NCI-H1436 treated with DMSO at 0.1 percent for 48 hours (cell line): ENCODE results near the gene ARHGEF26.

Source experiments
- DNase-seq: peaks from one replicate; lab custom pipeline; 2025; lab: John Stamatoyannopoulos, UW

ARHGEF26 gene

GRCh38 chr3:154152741-154153140 lies 31.6 kb downstream of the ARHGEF26 start:
- no peak for DNase-seq

- no peak for DNase-seq
Observed at GRCh38 chr3:154156530-154156929, 35.3 kb downstream of the ARHGEF26 start.

GRCh38 chr3:154161806-154162205 lies 40.6 kb downstream of the ARHGEF26 start:
- no peak for DNase-seq

GRCh38 chr3:154164387-154164786 lies 43.2 kb downstream of the ARHGEF26 start:
- DNase-seq, result no peak

- DNase-seq, result no peak
Observed at GRCh38 chr3:154168998-154169795, 48.0 kb downstream of the ARHGEF26 start.

- DNase-seq, result no peak
Observed at GRCh38 chr3:154169796-154170110, 48.6 kb downstream of the ARHGEF26 start.

GRCh38 chr3:154170300-154170699 lies 49.1 kb downstream of the ARHGEF26 start:
- DNase-seq, result no peak

GRCh38 chr3:154175041-154175440 lies 53.9 kb downstream of the ARHGEF26 start:
- DNase-seq, result no peak

GRCh38 chr3:154176036-154176435 lies 54.8 kb downstream of the ARHGEF26 start:
- no peak for DNase-seq

GRCh38 chr3:154177406-154177805 lies 56.2 kb downstream of the ARHGEF26 start:
- no peak for DNase-seq

- no peak for DNase-seq
Observed at GRCh38 chr3:154178172-154178571, 57.0 kb downstream of the ARHGEF26 start.

- no peak for DNase-seq
Observed at GRCh38 chr3:154180836-154181691, 59.9 kb downstream of the ARHGEF26 start.

GRCh38 chr3:154182322-154182922 lies 61.2 kb downstream of the ARHGEF26 start:
- no peak for DNase-seq

GRCh38 chr3:154182975-154183374 lies 61.8 kb downstream of the ARHGEF26 start:
- no peak for DNase-seq

GRCh38 chr3:154184582-154184981 lies 63.4 kb downstream of the ARHGEF26 start:
- no peak for DNase-seq

- no peak for DNase-seq
Observed at GRCh38 chr3:154188437-154188836, 67.2 kb downstream of the ARHGEF26 start.

- DNase-seq, result no peak
Observed at GRCh38 chr3:154188846-154189245, 67.7 kb downstream of the ARHGEF26 start.

GRCh38 chr3:154191520-154191919 lies 70.3 kb downstream of the ARHGEF26 start:
- no peak for DNase-seq

- no peak for DNase-seq
Observed at GRCh38 chr3:154192225-154192624, 71.0 kb downstream of the ARHGEF26 start.

GRCh38 chr3:154193000-154193615 lies 71.9 kb downstream of the ARHGEF26 start:
- no peak for DNase-seq

GRCh38 chr3:154194877-154195276 lies 73.7 kb downstream of the ARHGEF26 start:
- no peak for DNase-seq

GRCh38 chr3:154195620-154196356 lies 74.6 kb downstream of the ARHGEF26 start:
- DNase-seq, result no peak
